ENCODE results near the gene LAMB1.
"Not testable (repeated sequence)": the region's sequence is repeated elsewhere in the genome, so short reads cannot be mapped to it uniquely, and the experiment has no call there.

The LAMB1 gene

DNA sequence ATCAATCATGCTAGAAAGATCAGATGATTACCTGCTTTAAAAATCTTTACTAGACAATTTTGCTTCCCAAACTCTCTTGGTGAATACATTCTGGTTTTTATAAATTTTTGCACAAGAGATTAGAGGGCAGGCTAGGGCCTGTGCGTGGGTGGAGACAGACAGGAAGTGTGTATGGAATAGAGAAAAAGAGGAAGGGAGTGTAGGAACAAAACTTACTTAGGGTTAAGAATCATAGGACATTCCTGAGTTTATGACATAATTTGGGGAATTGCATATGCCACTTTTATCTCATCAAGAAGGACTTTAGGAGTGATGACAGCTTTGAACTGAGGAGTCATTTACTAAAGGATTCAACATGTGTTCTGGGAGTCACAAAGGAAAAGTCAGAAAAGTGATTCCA lies 31.3 kb downstream of the LAMB1 start:
- no peak for DNase-seq (ENCODE audit: low read depth, low spot score)

DNA sequence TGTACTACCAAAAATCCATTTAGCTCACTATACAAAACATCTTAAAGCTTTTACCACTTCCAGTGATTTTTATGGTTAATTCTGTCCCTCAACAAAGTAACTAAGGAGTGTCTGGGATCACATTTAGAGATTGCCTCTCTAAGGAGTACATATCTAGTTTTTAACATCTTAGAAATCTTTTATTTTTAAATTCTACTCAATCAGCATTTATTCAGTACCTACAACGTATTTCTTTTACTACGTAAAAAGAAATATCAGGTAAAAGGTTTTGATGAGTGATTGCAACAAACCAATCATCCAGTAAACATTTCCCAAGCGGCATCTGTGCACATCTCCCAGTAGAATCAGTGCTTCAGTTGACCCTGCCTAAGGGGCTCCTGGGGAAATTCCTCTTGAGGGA lies 31.9 kb downstream of the LAMB1 start:
- DNase-seq (ENCODE audit: low read depth, low spot score): no peak

DNA sequence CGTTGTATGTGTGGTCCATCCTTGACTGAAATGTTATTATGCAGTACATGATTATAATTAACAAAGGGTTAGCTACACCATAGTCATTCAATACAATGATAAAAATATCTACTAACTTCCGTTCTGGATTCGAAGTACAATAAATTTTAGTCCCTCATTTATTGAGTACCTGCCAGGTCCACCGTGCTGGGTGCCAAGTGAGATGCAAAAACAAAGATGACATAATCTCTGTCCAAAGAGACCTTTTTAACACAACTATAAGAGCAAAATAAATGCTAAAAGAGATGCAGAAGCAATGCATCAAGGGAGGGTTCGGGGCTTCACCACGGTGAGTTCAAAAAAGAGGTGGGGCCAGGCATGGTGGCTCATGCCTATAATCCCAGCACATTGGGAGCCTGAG lies 33.1 kb downstream of the LAMB1 start:
- no peak for DNase-seq (ENCODE audit: low read depth, low spot score)

DNA sequence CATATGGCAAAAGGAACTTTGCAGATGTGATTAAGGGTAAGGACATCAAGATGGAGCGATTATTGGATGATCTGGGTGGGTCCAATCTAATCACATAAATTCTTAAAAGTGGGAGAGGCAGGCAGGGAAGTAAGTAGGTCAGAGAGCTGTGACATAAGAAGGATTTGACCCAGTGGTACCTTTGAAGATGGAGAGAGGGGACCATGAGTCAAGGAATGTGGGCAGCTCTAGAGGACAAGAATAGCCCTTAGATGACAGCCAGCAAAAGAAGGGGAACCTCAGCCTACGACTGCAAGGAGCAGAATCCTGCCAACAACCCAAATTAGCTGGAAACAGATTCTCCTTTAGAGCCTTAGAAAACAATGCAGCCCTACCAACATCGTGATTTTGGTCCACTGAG lies 34.5 kb downstream of the LAMB1 start:
- no peak for DNase-seq (ENCODE audit: low read depth, low spot score)

DNA sequence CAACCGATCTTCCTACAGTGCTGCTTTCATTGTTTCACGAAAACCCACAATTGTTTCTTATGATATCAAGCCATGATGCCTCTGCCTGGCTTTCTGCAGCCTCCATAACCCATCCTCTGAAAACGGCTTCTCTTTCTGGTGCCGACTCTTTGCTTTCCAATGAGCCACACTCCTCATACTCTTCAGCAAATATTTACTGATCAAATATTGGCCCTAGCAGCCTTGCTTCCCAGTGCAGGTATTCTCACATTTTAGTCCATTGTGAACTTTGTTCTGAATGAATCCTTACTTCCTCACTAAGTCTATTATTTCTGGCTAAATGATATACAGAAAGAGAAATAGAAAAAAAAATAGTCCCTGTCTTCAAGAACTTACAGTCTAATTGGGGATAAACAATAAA lies 35.5 kb downstream of the LAMB1 start:
- DNase-seq (ENCODE audit: low read depth, low spot score): no peak

DNA sequence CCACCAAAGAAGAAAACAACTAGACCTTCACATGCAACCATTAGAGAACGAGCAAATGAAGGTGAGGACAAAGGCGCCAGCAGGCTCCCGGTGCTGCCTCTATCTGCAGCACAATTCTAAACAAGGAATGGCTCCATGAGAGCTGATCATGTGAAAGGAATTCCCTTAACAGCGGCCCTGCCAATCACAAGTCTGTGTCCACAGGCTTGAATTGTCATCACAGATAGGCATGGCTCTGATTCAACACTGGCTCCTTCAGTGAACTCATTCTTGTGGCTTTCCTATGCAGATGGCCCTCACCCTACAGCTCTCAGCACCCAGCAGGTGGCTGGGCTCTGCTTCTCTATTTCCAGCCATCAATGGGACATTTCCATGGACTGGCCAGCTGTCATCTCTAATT lies 36.2 kb downstream of the LAMB1 start:
- no peak for DNase-seq (ENCODE audit: low read depth, low spot score)

DNA sequence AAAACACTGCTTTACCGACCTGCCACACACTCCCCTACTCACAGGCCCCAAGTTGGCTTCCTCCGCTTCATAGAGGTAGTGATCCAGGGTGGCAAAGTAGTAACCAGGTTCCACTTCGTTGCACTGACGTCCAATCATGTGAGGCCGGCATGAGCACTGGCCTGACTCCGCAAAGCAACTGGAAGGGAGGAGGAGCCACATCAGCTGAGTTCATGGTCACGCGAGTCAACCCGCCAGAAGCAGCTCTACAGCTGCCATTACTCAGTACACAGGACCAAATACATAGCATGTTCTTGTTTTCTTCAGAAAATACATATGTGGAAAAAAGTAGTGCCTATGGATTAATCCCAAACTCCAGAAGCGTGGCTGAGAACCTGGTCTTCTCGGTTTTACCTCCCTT lies 38.5 kb downstream of the LAMB1 start:
- no peak for DNase-seq (ENCODE audit: low read depth, low spot score)

DNA sequence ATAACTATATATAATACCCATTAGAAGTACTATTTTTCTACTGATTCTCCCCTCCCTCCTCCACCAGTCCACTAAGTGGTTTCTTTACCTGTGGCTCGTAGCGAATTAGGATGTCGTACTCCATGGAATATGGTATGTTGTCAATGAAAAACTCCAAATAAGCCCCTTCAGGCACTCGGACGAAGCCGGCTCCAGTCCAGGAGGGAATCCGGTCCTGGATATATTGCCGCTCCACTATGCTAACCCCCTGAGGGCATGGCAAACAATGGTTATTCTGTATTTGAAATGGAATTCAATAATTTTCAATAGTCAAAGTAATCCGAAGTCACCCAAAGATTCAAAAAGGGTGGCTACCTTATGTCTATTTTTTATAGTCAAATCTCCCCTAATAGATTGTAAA lies 40.1 kb downstream of the LAMB1 start:
- DNase-seq (ENCODE audit: low read depth, low spot score): no peak

DNA sequence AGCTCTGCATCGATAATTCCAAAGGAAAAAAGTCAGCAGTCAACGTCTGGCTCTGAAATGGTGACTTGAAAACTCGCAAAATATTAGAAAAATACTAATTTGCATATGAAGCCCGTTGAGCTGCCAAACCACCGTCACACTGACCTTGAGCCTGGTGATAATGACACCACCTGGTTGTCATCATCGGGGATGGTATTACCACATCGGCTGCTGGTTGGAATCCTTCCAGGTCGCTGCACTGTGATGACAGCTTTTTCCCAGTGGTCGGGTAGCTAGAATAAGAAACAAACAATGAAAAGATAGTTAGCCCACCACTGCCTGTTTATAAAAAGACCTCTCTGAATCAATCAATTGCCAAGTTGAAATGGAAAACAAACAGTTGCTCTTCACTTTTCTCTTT lies 41.6 kb downstream of the LAMB1 start:
- no peak for DNase-seq (ENCODE audit: low read depth, low spot score)

DNA sequence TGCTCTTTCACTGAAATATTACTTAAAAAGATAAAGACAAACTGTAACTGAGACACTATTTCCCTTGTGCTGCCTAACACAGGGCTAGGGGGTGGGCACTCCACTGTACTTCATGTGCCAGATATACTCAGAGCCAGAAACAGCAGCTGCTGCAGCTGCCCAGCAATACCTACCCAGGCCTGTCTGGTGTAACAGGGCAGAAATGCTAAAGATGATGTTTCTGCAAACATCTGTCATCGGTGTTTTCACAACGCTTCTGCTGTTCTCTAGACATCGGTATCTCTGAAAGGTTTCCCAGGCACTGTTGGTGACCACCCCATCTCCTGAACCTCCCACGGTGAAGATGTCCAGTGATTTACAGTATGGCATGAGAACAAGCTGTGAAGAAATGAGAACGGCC lies 42.7 kb downstream of the LAMB1 start:
- no peak for DNase-seq (ENCODE audit: low read depth, low spot score)

DNA sequence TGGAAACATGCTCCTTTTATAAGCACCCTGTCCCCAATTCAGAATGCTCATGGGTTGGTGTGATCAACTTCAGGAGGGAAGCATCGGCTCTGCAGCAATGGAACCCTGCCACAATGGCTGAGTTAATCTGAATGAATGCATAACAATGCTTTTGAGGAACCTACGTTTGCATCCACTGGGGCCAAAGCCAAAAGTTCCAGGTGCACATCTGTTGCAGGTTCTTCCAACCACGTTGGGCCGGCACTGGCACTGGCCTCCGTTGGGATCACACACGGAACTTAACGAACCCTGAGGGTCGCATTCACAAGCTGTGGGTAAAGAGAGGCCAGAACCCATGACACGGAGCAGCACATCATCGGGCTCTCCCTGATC lies 43.4 kb downstream of the LAMB1 start:
- DNase-seq (ENCODE audit: low read depth, low spot score): no peak

DNA sequence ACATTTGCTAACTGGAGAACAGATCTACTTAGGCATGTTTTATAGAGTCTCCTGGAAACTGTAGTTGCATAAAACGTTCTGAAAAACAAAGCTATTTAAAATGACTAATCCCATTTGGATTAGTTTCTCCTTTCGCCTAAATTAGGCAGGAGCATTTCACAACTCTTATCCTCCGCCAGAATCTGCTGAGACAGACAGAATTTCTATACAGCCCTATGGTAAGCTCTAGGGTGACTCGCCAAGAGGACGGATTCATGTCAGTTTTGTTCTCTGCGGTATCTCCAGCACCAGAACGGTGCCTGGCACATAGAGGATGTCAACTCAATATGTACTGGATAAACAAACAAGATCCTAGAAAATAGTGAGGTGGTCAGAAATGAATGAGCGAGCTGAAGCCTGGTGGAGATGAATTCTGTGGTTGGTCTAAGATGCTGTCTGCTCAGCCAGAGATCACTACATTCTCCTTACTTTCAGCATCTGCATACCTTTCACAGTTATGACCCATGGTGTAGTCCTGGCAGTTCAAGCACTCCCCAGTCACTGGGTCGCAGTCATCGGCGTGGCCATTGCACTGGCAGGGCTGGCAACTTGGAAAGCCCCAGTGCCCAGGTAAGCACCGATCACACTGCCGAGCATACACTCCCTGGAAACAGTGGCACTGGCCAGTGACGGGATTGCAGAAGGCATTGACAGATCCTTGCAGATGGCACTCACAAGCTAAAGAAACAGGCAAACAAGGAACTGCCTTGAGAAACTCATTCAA lies 44.0 kb downstream of the LAMB1 start:
- DNase-seq (ENCODE audit: low read depth, low spot score): no peak

DNA sequence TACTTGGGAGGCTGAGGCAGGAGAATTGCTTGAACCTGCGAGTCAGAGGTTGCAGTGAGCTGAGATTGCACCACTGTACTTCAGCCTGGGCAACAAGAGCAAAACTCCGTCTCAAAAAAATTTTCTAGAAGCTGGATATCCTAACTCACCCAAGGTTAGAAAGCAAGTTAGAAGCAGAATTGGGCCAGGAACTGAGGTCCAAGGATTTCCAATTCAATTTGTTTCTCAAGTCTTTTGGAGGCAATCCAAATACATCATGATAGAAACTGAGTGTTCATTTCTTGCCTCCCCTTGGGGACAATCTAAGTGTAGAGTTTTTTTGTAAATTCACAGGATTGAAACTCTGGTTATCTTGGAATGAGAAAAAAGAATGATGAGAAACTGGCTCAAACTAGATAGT lies 45.5 kb downstream of the LAMB1 start:
- DNase-seq (ENCODE audit: low read depth, low spot score): no peak

DNA sequence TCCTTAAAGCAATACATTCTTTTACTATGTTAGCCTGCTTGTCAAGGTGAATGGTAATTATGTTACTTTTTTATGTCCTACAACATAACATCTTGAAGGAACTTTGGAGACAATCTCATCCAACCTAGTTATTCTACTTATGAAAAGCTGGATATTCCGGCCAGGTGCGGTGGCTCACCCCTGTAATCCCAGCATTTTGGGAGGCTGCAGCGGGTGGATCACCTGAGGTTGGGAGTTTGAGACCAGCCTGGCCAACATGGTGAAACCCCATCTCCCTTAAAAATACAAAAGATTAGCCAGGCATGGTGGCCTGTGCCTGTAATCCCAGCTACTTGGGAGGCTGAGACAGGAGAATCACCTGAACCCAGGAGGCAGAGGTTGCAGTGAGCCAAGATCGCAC lies 46.0 kb downstream of the LAMB1 start:
- not testable (repeated sequence) for DNase-seq (ENCODE audit: low read depth, low spot score)

DNA sequence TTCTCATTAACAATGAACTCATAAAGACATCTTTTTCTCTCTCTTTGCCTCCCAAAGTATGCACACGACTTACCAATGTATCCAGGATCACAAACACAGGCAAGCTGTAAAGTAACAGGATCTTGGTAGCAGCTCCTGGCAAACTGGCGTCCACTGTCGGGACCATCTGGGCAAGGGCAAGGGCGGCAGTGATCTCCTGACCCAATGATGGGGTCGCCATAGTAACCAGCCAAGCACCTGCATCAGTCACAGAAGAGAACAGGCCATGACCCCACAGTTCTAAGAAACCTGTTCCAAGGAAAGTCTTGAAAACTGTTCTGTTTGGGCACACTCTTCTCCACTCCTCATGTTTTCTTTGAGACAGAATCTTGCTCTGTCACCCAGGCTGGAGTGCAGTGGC lies 47.6 kb downstream of the LAMB1 start:
- DNase-seq (ENCODE audit: low read depth, low spot score): no peak

DNA sequence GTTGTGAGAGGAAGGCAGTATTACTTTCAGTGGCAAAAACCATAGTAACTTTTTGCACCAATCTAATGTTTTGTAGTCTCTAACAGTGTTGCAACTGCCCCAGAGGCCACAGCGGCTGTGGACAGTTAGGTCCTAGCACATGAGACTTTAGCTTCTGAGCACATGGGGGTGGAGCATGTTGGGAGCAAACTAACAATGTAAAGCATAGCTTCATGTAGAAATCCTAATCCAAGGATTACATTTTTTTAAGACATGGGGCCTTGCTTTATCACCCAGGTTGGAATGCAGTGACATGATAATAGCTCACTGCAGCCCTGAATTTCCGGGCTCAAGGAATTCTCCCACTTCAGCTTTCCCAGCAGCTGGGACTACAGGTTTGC lies 49.0 kb downstream of the LAMB1 start:
- DNase-seq (ENCODE audit: low read depth, low spot score): no peak

DNA sequence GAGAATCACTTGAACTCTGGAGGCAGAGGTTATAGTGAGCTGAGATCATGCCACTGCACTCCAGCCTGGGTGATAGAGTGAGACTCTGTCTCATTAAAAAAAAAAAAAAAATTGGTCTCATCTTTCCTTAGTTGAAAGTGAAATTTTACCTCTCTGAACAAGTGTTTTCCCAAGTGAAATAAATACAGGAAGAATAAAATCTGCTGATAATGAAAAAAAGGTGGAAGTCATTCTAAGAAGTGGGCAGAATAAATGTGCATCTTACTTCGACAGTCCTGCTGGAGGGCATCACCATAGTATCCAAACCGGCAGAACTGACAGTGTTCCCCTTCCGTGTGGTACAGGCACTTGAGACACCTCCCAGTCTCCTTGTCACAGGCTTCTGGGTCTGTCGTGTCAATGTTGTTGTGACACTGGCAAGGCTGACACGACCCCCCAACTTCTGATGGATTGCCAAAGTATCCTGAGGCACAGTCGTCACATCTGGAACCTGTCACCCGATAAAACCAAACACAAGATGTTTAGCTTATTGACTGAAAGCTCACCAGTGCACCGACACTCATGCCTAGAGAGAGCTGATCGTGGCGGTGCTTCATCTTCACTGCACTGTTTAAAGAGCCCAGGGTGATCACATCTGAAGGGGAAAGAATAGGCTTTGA lies 49.6 kb downstream of the LAMB1 start:
- DNase-seq (ENCODE audit: low read depth, low spot score): no peak

DNA sequence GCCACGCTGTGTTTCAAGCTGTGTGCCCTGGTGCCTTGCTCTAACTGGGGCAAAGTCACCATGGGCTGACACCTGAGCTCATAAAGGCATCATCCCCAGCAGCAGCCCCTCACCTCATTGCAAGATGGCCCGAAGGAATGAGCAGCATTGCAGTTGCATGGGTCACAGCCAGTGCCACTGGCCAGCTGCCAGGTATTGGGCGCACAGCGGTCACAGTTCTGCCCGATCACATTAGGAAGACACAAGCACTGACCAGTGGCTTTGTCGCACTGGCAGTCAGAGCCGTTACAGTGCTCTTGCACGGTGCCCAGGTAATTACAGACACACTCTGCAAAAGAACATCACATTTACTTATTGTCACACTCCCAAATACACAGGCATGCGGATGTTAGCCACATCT lies 51.1 kb downstream of the LAMB1 start:
- DNase-seq (ENCODE audit: low read depth, low spot score): no peak

DNA sequence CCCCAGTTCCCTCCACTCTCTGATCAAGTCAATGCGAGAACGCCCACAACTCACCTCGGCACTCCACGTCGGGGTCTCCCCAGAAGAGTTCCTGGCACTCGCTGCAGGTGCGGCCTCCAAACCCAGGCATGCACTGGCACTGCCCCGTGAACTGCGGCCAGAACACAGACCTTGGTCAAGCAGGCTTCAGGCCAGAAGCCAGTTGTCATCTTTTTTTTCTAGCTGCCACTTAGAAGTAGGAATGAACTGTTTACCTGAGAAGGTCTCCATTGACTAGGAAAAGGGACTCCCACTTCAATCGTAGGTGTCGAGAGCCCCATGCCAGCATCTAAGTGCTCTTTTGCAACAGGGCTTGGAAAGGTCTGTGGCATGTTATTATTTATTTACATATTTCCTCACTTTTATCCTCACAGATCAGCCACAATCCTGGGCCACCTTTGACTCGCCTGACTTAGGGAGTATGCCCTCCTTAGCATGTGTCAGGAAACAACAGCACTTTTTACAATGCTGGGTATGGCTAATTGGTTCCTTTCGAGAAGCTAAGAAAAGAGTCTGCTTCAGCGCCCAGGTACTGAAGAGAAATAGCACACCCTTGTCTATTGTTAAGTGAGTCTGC lies 51.7 kb downstream of the LAMB1 start:
- DNase-seq (ENCODE audit: low read depth, low spot score): no peak

DNA sequence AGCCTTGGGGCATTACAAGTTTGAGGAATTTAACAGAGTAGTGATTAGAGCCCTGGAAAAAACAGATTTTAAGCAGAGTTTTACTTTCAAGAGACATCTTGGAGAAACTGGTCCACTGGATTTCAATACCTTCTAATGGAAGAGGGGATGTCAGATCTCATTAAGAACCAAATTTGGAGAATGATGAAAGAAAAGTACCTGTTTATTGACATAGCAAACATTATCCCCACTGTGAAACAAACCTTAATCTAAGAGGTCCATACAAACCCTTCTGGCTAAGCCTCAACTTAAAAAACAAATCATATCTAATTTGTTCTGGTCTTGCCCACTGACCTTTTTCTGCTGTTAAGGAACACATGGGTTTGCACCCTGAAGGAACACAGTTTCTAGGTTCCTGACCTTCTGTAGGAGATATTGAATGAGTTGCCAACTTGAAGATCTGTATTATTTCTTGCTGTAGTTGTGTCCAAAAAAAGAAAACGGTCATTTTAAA lies 53.5 kb downstream of the LAMB1 start:
- no peak for DNase-seq (ENCODE audit: low read depth, low spot score)

DNA sequence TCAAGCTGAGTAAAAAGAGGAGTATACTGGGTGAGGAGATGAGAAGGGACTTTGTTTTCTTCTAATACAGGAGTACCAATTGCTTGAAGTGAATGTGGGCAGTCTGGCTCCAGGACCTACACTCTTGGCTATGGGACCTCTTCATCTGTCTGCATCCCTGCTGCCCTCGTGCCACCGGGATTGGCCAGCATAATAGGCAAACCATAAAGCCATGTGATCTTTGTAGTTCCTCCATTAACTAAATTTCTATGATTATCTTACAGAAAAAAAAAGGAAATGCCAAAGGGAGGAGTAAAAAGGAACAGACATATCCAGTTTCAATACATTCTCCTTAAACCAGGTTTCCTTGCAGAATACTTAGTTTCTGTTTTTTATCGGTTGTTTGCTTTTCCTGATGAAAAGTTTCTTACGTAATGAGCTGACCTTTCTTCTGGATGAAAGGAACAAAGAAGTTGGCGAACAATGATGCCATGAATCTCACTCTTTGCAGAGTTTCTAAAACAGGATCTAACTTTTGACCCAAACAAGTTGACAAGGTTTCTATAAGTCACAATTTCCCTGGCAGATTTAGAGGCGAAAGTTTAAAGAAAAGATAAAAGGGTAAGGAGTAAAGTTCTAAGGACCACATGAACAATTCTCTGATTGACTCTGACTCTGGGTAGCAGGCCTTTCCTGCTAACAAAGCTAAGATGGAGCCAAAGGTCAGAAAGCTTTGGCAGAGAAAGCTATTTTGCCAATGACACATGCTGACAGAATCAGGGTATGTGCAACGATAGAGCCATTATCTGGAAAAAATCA lies 54.1 kb downstream of the LAMB1 start:
- DNase-seq (ENCODE audit: low read depth, low spot score): no peak

DNA sequence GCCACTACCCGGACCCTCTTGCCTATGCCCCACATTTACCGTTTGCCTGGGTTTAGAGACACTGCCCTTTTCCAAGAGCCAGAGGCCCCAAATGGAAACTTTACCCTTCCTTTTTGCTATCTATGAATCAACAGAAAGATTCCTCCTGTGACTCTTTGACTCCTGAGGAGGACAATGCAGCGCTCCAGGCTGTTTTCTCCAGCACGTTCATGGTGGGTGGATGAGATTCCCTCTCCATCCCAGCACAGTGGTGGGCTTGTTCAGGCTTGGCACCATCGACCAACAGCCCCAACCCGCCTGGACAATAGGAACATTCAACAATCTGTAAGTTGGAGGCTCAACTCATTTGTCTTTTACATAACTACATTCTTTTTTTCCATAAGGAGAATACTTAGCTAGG lies 56.1 kb downstream of the LAMB1 start:
- no peak for DNase-seq (ENCODE audit: low read depth, low spot score)

Measured in iPS DF 19.7 (cell line).